ENCODE results near the gene TFG.

The TFG gene

DNA sequence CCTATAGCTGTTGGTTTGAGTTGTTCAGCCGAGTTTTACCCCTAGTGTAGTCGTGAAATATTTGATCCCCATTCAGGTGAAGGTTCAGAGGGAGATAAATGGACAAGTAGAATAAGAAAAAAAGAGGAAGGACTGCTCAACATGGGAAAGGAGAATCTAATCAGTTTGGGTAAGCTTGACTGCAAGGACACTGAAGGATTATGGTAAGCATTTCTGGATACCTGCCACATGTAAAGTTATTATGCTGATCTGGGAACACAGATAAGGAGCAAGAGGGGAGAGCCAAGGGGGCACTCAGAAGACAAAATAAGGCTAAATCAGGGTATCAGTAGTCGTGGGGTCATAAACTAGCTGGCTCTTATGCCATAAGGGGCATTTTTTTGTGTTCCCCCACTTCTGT, 49.9 kb downstream of the TFG start:
- no peak for DNase-seq

DNA sequence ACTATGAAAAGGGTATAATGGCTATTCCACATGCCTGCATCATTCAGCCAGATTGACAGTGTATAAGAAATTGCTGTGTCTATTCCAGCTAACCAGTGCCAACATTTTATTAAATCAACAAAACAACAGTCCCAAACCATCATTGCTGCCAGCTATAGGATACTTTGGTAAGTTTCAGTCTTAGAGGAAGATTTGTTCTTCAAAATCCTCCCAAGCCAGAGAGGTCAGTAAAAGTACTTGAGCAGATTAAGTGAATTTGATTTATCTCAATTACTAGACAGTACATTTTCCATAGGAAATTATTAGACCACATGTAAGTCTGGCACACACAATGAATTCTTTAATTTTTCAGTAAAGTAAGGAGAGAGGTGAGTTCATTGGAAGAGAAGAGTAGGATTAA, 50.7 kb downstream of the TFG start:
- no peak for DNase-seq

DNA sequence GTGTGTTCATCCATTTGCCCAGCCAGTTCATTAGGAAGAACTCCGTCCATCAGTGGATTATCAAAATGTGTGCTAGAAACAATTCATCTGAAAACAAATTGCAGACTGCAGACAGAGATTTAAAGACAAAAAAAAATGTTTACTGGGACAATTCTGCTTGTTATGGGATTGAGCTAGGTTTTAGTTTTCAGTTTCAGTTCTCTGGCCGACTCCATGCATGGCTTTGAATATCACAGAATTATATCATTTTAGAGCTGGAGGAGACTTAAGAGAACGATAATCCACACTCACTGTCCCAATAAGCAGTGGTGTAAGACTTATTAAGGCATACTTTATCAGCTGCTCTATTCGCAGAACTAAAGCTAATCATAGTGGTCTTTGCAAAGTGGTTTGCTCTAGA, 51.1 kb downstream of the TFG start:
- no peak for DNase-seq

DNA sequence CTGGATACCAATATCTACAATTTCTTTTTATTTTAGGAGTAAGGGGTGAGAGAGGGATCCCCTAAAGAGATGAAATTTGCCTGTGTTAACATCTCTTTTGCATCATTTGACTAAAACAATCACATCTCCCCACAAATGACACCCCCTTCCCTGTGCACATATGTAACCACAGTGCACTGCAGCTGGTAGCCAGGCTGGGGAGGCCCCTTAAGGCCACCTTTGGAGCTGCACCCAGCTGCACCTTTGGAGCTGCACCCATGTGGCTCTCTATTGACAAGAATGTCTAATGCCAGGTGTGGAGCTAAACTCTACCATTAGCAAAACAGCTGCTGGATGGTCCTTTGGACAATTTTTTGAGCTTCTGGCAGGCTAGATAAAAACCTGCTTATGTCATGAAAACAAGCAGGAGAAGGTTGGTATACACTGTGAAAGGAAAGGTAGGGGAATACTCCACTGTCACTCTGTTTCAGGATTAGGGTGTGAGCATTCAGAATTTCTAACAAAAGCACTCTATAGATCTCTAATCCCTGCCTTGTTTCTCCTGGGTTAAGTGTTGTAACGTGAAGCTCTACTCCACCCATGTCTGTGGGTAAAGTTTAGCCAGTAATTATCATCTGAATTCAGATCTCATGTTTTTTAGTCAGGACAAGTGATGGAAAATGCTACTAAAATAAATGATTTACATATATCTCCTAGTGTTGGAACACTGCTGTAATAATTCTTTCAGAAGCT, 52.1 kb downstream of the TFG start:
- DNase-seq: no peak

DNA sequence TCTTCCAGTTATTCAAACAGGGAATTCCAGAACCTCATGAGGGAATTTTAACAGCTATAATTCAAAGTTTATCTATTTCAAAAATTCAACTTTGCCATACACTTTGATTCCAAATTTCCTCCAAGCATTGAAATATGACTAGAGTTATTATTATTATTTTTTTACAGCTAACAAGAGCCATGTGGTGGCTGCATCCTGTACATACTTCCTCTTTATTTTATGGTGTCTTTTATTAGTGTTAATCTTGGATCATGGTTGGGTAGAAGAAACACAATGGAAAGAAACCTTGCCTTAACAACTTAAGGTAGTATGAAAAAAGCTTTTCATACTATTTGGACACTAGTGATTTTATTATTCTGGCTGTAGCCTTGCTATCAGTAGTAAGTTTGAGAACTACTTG, 52.7 kb downstream of the TFG start:
- no peak for DNase-seq

DNA sequence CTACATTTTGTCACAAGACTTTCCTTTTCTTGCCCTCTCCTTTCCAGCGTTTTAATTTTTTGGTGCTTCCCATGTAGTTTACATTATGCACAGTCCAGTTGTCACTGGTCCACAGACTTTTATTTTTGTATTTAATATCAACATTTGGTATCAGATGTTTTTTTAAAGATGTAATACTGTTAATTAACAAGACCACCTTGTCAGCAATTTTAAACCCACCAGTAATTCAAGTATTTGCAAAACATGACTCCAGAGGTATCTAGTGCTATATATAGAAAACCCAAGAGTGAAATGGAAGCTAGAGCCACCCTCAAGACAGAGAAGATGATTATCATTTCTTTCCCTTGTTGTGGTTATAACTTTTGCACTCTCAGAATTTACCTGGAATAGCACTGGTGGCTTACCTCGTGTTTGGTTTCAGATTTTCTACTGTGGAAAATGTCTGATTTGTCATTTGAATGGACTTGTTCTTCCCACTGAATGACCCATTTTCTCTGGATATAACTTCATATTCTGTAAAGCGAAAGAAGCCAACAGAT, 56.2 kb downstream of the TFG start:
- no peak for DNase-seq

DNA sequence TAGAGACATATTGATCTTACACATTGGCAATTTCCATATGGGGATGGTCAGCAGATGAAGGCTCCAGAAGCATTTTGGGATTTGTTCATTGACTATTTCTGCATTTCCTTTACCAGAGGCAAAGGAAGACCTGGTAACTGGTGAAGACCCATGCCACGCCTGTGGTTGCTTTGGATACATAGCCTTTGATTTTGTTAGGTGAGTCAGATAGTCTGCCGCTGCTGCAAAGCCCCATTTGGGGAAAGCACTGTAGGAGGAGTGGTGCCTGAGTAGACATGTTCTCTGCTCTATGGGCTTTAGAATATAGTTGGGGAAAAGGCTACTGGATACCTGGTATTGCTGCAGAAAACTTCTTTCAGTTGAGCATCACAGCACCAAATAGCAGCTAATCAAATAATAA, 56.8 kb downstream of the TFG start:
- no peak for DNase-seq

DNA sequence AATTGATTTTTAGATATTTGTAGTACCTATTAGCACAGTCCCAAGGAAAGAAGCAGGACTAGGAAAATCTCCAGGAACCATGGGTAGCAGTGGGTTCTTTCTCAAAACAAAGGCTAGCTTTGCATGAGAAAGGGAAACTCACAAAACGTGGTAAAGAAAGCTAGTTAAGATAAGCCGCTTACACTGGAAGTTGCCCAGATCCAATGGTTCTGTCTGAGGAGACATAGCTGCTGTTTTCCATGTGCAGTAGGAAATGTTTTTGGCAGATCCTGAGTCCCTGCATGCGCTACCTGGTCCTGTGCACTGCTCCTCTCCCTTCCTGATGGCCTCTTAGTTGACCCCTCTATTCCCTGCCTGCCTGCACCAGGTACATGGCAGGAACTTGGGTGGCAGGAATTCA, 60.4 kb downstream of the TFG start:
- DNase-seq: no peak

DNA sequence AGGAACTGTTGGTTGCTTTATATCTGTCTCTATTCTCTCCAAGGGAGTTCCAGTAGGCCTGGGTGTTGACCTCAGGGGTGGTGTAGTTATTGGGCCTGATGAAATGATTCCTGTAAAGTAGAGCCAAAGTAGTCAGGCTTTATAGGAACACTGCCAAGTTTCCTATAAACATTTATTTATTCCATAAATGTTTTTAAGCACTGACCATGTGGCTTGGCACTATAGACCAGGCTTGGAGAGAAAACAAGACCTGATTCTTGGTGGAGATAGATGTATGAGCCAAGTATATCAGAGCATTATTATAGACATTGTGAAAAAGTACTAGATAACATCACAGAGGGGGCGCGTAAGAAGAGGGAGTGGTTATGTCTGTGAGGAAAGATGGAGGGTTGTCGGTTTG, 65.9 kb downstream of the TFG start:
- no peak for DNase-seq

DNA sequence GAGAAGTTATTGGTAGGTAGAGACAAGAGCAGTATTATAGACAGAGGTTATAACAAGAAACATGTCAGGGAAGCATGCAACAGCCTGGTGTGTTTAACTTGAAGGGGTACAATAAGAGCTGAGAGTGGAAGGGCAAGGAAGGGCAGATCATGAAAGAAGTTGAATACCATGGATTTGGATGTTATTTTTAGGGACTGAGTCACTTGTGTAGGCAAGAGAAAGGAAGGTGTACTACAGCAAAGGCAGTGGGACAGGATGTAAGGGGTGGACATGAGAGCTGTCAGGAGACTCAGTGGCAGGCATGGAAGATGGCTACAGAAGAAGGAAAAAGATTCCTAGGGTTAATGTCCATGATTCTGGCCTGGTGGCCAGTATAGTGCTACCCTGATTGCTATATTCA, 66.4 kb downstream of the TFG start:
- no peak for DNase-seq

DNA sequence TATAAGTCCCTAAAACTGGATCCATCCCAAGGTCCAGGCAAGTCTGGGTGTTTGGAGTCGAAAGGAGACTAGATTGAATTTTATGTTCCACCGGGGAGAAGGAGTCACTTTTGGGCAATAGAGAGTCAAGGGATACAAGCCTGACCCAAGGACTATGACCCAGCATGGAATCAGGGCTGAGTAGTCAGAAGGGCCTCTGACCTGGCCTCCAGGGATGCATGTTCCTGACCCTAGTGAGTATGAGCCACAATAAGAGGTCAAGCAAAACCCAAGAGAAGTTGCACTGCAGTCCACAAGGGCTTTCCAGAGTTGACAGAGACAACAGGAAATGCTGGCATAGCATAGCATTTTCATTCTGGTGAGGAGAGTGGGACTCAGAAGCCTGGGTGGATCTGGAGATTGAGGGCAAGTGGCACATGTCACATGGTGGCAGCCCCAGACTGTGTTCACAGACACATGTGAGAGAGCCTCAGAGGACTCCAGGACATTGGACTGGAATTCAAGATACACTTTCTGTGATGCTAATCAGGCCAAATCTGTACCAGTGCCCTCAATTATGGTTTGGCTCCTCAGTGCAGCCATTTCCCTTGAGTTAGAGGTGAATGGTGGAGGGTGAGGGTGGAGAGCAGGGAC, 66.9 kb downstream of the TFG start:
- no peak for DNase-seq

DNA sequence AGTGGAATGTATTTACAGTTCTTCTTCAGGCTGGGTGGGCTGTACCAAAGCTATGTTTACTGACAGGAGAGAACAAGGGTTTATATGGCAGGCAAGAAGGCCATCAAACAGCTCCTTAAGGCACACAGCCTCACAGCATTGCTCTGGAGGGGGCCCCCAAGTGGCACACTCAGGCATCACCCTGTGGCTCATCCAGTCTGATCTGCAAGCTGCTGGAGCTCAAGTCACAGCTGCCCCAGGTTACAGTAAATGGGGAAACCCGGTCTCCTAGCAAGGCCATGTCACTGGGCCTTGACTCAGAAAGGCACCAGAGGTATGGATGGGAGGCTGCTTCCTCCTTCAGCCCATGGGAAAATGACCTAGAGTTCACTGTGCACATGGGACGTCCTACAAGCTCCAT, 67.5 kb downstream of the TFG start:
- DNase-seq: no peak

DNA sequence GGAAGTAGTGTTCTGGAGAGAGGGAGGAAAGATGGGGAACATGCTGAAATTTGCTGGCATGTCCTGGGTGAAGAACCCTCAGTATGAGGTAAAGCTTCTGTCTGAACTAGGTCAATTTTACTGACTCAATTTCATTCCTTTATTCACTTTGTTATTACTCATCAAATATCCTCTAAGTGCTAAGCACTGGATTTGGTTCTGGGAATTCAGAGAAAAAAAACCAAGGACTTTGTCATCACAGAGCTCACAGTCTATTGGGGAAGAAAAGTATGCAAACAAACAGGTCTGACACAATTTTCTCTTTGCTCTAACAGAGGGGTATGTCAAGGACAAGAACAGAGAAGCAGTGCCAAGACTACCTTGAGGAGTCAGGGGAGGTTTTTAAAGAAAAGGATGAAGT, 68.0 kb downstream of the TFG start:
- DNase-seq: peak; percentile 81

DNA sequence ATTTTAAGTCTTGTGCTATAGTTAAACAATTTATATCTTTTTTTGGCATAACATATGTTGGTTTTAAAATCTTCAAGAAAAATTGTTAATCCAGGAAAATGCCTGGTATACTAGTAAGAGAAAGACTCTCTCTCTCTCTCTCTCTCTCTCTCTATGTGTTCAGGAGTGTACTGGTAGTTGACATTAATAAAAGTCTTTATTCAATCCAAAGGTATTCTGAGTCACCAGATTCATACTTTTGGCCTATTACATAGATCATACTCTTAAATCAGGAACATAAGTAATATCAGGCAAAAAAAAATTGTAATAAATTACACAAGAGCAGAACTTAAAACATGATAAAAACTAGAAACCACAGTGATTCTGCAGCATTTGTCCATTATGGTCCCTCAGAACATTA, 70.2 kb downstream of the TFG start:
- DNase-seq: peak; percentile 70

DNA sequence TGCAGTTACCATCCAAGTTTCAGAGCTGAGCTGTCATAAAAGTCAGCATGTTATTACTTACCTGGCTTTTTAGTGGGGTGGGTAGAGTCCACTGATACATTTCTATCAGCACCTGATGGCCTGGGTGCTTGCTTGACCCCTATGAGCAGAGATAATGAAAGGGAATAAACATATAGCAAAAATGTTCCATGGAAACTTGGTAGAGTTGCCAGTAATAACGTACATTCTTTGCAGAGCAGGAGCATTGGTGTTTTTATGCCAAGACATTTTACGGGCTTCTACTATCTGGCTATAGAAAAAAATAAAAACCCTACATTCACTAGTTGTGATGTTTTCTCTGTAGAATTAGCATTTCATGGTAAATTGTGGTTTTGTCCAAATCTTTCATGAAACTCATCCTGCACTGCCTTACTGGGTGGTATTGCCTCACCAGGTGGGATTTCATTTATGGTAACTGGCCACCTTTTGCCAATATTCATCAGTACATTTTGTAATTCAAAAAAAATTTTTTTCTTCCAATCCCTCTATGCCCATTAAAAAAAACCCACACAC, 70.9 kb downstream of the TFG start:
- no peak for DNase-seq

DNA sequence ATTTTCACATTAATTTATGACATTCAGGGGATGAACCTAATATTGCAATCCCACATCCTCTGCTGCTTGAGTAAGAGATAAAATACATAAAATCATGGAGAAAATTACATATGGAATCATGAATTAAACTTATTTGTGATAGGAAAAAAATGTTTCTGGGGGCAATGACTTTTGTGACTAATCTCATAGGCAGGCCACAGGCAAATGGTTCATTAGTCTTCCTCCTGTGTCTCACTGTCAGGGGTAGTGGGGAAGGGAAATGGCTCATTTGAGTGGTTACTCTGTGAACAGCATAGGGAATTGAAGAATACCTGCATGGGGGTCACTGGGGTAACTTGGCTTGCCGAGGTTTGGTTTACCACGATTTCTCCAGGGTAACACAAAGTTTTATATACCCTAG, 72.0 kb downstream of the TFG start:
- peak; percentile 90 for DNase-seq

DNA sequence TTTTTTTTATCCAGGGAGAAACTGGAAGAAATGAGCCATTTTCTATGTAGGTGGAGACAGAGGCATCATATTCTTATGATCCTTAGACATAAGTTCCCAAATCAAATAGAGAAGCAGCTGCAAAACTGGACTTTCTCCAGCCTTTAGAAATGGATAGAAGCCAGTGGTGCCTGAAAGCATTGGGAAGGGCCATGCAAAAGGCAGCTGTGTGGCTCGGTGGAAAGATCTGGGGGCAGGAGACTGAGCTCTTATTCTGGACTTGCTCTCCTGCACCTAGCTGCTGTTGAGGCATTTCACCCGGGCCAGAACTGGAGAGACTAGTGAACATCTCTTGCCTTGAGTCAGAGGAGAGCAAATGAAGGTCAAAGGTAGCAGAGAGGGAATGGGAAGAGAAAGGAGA, 73.1 kb downstream of the TFG start:
- peak; percentile 52 for DNase-seq

DNA sequence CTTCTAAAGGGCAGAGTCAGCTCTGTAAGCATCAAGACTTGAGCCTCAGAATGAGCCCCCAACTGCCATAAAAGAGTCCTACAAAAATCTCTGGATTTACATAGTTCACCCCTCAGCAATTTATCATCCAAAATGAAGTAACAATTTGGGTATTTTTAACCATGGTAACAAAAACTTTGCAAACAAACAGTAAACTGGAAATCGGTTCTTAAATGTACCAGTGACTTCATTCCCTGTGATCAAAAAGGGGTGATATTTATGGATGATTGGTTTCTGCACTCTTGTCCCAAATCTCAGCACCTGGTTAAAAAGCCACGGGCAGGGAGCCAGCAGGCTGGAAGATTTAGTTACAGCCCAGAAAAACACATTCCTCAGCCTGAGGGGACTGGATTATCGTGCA, 73.6 kb downstream of the TFG start:
- peak; percentile 75 for DNase-seq

DNA sequence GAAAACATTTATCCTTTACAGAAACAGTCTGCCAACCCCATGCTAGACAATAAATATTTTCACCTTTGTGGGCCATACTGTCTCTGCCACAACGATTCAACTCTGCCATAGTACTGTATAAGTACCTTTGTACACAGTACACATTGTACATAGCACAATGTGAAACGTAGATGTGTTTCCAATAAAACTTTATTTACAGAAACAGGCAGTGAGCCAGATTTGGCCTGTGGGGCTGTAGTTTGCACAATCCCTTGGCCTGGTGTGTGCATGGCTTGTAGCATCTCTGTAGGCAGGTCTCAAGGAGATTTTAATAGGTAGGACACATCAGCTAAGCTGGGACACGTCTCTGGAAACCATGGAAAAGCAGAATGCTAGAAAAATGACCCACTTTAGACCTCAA, 74.3 kb downstream of the TFG start:
- DNase-seq: no peak

DNA sequence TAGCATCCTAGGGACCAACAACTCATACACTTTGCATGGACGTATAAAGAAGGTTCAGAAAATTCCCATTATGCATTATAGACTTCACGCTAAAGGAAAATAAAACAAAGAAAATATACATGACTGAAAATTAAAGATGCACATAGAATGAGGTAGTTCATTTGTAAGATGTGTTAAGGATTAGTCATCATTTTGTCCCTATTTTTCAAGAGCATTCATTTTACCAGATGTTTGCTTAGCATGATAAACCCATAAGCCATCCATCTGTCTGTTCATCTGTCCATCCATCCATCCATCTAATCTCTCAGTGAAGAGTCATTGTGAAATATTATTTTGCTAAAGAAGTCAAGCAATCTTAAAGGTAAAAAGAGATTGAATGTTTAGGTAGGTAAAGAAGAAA, 80.3 kb downstream of the TFG start:
- peak; percentile 41 for DNase-seq

DNA sequence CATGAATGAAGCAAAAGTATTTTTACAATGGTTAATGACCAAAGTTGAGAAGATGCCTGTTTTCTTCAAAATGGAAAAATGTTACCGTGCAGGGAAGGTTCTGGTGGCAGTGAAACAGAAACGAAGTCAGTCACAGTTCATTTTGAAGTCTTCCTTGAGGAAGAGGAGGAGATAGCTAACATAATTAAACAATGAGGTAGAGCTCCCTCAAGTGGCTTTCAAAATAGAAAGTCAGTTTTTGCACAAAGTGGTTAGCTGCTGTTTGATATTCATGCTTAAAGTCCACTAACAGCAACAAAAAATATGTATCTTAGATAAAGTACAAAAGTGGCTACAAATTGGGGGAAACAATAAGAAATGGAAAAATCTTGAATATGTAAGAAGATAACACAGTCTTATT, 87.3 kb downstream of the TFG start:
- peak; percentile 46 for DNase-seq

DNA sequence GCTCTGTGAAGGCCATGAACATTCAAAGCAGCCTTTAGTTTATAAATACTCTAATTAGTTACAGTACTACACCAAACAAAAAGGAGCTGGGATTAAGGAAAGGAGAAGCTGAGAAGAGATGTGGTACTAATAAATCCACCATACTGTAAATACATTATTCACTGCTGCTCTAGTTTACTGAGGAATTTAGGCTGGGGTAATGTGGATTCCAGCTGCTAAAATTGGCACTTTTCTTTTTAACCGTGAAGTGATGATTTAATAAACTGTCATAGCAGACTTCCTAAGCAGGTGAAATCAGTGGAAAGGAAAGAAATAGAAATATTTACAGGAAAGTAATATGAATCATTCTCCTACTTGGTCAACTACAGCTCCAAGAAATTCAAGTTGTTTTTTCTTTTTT, 88.7 kb downstream of the TFG start:
- DNase-seq: peak; percentile 79
